GM19043 (cell line): ENCODE results near the gene ANKRD53.

Source experiments
- ATAC-seq: cut with Tn5 transposase; IDR thresholded peaks from one replicate; pipeline ENCODE4 v1.9.1; 2021; ENCODE audit warnings: low read depth; ENCODE audit not compliant: unreplicated experiment

The ANKRD53 gene, protein sequence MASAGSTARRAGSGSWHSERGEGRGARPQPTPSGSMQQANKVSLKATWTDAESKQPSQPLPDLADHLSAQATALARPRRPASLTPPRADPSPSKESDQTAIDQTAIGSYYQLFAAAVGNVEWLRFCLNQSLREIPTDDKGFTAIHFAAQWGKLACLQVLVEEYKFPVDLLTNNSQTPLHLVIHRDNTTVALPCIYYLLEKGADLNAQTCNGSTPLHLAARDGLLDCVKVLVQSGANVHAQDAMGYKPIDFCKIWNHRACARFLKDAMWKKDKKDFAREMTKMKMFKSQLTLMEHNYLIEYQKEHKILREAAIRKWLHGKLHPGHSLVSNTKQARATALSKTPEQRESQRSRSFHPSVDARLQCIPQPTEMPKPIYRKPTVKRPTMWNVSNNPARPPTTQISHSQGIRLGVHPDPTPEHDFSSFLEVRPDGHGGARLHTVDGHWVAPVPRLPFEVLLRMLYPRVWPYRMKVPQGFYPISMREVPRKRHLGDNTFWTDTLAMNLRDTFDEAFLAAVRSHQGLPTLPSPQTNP

DNA sequence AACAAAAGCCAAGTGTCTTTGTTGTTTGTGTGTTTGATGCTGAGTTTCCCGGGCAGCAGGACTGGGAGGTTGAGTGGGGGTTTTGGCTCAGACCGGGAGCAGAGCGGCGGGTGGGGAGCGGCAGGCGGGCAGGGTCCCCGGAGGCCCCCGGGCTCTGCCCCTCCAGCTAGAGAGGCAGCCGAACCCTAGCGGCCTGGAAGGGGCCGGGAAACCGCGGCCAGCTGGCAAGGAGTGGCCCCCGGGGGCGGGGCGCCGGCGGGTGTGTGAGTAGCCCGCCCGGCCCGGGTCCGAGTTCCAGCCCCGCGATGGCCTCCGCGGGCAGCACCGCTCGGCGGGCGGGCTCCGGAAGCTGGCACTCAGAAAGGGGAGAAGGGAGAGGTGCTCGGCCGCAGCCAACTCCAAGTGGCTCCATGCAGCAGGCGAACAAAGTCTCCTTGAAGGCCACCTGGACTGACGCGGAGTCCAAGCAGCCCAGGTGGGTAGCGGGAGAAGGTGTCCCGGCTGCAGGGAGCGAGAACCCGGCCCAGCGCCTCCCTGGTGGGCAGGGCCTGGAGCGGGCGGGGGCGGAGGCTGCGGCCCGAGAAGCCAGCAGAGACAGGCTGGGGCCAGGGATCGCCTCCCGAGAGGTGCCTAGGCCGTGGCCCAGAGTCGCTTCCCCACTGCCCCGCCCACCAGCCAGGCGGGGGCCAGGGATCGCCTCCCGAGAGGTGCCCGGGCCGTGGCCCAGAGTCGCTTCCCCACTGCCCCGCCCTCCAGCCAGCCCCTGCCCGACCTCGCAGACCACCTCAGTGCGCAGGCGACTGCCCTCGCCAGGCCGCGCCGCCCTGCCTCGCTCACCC lies at the start of gene ANKRD53:
Gene ANKRD53, plus strand, starts transcription at position 290 of the 839 bp plus-strand sequence. Its CDS starts 16 bp downstream, at position 306.
- ATAC-seq, result no peak

DNA sequence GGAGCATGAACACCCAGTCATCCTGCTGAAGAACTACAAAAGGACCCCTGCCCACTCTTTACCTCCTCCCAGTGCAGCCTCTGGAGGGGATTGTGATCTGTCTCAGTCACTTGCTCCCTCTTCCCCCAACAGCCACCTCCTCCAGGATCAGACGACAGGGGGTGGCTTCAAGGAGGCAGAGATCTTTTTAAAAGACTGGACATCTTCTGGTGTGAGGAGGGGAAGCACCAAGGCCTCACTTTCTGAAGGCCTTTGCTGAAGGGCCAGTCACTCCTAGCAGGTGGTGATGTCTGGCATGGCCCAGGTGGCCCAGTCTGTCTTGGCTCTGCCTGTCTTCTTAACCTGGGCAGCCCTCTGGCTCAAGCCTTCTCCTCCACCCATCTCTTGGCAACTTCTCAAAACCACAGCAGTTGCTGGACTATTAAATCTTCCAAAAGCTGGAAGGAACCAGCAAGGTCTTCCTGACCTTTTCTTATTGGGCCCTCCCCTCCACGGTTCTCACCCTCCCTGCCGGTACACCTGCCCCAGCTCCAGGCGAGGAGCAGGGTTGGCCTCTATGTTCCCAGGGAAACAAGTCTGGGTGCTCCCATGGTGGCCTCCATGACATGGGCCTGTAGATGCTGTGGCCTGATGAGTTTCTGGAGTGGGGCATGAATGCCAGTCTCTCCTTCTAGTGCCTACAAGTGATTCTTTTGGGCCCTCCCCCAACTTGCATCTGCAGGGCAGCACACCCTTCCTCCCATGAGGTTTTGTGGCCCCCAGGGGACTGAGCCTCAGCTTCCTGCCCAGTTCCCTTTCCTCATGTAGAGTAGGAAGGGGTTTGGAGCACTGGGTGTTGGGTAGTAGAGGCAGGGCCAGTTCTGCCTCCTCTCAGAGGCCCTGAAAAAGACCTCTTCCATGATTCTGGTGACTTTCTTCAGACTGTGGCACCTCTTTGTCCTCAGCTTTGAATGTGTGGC lies 47.8 kb upstream of the ANKRD53 start:
- ATAC-seq, result no peak

DNA sequence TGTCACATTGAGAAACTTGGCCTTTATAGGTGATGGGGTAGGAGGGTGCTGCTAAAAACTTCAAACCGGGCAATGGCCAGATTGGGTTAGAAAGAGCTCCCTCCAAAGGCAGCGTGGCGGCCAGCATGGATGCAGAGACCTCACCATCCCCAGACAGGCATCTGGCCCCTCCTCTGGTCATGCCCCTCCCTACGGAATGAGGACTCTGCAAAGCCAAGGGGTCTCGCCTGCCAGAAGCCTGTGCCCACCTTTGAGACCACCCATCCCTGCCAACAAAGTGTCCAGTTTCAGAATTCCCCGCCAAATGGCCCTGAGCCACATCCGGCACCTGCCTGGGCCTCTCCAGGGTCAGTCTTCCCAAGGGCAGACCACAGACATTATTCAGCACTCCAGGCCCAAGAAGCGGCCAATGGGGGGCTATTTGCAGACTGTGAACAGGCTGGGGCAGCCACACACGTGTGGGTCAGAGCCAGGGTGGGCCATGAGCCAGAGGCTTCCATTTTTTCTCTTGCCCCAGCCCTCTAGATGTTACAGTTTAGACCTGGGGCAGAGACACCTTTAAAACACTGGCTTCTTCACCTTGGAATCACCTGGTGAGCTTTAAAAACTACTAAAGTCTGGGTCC lies 46.9 kb upstream of the ANKRD53 start:
- ATAC-seq, result no peak

DNA sequence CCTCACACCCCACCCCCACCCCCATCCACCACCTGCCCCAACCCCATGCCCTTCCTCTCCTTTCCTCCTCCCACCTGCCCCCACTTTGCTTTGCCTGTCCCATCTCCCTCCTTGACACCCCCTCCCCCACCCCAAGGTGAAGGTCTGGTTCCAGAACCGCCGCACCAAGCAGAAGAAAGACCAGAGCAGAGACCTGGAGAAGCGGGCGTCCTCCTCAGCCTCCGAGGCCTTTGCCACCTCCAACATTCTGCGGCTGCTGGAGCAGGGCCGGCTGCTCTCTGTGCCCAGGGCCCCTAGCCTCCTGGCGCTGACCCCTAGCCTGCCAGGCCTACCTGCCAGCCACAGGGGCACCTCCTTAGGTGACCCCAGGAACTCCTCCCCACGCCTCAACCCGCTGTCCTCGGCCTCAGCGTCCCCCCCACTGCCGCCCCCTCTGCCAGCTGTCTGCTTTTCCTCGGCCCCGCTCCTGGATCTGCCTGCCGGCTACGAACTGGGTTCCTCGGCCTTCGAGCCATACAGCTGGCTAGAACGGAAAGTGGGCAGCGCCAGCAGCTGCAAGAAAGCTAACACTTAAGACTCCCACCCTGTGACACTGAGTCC lies 45.7 kb upstream of the ANKRD53 start:
- ATAC-seq, result no peak

DNA sequence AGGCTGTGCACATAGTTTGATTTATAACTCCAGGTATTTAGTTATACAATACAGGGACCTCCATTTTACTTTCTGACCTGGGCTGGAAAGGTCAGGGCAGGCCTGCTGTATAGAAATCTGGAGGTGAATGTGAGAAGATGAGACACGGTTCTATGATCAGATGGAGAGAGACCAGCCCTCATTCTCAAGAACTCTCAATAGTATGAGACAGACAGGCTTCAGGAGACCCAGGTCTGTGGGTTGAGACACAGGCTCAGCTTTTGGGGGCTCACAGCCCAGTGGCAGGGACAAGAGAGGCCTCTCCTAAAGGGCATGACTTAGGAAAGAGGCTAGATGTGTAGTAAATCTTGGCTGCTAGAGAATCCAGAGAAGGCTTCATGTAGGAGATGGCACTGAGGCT lies 43.4 kb upstream of the ANKRD53 start:
- no peak for ATAC-seq

DNA sequence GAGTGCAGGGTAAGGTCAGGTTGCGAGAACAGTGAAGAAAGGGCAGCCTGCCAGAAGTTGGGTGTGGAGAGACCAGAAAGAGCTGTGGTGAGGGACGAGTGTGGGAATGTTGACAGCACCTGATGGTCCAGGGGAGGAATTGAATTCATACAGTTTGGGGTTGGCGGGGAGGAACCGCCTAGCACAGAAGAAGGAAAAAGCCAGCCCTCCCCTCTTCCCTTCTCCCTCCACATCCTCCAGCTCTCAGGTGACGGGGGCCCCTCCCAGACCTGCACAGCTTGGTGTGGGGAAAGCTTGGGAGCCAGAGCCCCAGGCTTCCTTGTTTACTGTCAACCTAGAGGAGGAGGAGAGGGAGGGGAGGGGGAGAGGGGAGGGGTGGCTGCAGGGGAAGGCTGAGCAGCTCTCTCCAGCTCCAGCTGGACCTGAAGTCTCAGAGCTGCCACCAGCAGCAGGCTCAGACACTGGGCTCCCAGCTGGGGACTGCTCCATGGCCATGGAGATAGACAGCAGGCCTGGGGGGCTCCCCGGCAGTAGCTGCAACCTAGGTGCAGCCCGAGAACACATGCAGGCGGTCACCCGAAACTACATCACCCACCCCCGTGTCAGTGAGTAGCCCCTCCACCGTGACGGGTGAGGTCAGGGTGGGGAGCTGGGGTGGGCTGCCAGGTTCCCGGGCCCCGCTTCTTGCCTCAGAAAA lies 42.8 kb upstream of the ANKRD53 start, which contains the start of gene ATP6V1B1:
Gene ATP6V1B1, plus strand, starts transcription at position 433 of the 697 bp plus-strand sequence. Its CDS starts 55 bp downstream, at position 488.
- no peak for ATAC-seq

DNA sequence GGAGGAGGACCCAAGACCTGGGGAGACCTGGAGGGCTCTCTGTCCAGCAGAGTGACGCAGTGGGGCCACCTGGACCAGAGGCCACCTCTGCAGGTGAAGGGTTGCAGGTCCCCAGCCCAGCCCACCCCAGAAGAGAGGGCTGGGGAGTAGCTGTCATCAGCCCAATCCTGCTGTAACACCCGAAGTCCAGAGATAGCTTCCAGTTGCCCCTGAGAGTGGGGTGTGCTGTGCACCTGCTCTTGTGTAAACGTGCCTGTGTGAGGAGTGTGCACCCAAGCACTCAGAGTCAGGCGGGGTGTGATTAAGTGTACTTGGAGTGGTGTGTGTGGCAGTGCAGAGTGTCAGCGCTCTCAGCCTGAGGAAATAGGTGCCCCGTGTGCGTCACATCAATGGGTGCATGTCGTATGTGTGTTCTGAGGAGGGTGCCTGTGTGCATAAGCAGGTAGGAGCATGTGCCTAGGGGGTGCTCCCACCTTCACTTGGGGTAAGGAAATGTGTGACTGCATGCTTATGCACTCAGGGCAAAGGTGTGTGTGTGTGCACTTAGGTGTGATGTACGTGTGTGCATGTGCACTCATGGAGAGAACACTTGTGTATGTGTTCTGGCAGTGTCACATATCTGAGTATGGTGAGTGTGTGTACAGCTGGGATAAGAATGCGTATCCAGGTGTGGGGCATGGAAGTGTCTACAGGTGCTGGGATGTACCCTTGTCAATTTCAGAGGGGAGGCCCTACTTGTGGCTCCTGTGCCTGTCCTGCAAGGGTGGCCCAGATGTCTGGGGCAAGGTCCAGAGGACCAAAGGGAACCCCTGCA lies 42.1 kb upstream of the ANKRD53 start:
- no peak for ATAC-seq

DNA sequence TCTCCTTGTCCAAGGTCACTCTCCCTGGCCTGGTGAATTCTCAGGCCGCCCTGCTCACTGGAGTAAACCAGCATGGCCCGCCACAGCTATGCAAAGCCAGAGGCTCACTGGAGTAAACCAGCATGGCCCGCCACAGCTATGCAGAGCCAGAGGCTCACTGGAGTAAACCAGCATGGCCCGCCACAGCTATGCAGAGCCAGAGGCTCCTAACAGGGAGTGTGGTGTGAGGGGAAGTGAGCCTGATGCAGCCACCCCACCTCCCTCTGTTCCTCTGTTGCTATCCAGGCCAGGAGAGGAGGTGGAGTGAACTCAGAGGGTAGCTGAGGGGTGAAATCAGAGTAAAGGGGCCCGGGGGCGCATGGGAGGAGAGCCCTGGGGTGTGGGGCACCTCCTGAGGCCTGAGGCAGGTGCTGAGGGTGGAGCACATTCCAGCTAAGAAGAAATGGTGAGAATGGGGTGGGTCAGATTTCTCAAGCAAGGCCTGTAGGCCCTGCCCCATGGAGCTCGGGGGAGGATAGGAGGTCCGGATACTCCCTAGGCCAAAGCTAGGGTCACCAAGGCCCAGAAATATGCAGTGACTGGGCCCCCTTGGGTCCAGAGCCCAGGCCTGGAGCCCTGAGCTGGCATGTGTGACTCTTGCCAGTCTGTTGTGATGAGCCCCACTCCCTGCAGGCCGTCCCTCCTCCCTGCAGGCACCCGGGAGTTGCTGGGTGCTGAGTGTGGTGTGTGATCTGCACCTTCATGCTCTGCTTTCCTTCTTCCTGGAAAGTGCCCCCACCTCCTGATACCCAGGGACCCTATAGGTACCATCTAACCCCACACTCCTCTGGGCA lies 41.2 kb upstream of the ANKRD53 start:
- no peak for ATAC-seq

DNA sequence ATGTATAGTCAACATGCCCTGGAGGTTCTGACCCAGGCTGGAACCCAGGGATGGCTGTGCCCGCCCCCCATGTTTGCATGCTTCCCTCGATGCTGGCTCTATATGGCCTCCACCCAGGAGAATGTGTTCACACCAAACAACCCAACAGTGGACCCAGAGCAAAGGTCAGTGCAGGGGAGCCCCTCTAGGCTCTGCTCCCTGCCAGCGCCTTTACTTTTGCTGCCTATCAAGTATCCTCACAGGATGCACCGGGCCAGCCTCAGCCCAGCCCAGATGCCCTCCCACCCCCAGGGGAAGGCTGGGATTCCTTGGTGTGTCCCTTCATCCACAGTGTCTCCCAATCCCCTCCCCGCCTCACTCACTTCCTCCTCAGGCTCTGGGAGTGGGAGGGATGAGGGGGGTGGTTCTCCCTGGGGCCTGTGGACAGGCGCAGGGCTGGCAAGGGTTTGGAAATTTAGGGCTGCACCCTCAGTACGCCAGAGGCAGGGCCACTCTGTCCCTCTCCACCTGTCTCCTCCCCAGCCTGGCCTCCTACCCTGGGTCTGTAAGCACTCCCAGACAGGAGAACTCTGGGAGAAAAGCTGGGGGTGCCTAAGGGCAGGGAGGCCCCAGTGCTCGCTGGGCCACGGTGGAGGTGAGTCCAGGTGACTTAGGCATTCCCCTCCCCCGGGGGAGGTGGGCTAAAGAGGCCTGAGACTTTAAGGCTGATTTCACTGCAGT lies 40.4 kb upstream of the ANKRD53 start:
- no peak for ATAC-seq

DNA sequence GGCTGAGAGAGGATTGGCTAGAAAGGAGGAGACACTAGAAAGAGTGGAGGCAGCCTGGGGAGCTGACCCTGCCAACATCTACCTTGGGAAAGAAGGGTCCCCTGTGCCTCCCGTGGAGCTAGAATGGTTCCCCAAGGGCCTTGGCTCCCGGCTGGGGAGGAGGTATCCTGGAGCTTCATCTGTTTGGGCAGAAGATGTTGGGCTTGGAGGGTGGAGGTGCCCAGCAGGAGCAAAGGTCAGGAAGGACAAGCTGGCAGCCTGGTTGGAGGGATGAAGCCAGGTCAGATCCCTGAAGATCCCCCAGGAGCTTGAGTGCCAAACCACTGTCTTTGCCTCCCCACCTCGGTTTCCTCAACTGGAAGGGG lies 39.9 kb upstream of the ANKRD53 start:
- no peak for ATAC-seq

DNA sequence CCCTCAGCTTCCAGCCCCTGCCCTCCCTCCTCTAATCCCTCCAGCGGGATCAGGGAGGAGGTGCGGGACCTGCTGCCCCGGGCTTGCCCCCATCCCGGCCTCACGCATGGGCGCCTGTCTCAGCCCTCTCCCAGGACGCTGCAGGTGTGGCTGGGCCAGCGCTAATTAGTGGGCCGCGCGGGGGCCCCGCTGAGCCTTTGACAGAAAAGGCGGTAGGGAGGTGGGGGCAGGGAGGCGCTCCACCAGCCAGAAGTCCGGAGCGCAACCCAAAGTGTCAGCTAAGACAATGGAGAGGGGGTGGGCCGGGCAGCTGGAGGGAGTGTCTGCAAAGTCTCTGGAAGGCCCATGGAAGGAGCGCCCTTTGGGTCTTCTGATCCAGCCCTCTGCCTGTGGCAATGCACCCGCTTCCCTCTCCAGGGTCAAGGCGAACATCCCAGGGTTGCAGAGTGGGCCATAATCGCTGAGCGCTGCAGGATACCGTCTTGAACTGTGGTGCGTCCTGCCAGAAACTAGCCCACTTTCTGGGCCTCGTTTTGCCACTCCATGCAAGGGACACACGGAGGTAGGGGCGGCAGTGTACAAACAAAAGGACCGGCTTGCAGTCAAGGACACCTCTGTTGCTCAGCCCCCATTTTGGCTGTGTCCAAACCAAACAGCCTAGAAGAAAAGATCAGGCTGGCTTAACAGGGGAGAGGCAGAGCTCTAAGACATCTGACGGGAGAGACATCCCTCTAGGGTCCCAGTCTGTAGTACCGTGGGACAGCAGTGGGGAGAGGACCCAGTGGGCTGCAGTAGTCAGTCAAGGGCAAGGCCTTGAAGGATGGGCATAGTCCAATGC lies 39.2 kb upstream of the ANKRD53 start:
- no peak for ATAC-seq

DNA sequence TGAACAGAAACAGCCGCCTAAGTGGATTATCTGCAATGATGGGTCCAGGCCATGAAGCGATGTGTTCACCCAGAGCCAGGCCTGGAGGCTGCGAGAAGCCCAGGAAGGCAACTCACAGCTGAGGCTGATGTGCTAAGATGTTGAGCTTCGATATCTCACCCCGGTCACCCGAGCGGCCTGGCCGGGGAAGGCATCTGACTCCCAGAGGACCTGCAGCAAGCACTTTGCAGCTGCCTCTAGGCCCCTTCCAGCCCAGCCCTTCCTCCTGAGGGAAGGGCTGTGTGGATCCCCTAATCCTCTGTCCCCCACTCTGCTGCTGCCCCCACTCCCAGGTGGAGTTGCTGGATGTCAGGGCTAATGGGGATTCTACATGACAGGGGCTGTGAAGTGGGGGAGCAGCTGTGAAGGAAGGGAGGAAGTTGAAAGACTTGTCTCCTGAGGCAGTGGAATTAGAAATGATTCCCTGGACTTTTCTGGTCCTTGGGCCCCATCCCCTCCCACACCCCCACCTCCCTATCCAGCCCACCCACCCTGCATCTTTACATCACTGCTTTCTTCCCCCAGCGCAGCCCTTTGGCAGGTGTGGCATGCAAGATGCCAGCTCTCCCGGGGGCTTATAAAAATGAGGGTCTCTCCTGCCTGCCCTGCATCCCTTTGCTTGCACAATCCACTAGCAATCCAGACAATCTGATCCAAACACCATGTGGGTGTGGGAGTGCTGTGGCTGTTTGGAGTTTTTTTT lies 38.4 kb upstream of the ANKRD53 start:
- no peak for ATAC-seq

DNA sequence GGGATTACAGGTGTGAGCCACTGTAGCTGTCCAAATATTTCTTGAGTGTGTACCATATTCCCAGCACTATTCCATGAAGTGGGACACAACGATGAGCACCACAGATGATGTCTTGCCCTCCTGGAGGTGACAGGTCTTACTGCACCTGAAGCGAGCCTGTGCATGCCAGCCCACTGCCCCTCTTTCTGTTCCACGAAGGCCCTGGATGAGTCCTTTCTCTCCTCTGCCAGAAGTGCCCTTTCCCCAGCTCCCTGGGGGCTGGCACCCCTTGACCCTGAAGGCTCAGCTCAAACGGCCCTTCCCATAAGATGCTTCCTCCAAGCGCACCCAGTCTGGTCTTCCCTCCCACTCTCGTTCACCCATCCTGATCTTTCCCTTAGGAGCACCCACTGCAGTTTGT lies 37.2 kb upstream of the ANKRD53 start:
- ATAC-seq, result no peak

DNA sequence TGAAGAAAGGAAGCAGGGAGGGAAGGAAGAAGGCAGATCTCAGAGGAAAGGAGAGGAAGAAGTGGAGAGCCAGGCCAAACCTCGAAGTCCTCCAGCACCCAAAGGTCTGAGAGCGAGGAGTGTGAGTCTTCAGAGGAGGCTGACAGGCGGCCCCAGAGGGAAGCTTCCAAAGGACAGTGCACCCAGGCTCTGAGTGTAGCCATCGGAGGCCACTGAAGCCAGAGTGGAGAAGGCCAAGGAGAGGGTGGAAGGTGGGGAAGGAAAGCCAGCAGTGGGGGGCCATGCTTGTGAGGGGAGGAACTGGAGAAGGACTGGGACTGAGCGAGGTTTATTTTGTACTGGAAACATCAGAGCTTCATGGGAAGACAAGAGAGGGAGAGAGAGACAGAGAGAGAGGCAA lies 36.7 kb upstream of the ANKRD53 start:
- ATAC-seq, result no peak
